IPS DF 4.7 (cell line): Measurements from ENCODE around the gene PPP2R5E.
"Not testable (repeated sequence)": the region's sequence is repeated elsewhere in the genome, so short reads cannot be mapped to it uniquely, and the experiment has no call there.

Source experiments
- DNase-seq: peaks from one replicate; pipeline ENCODE4 v3.0.0-alpha.2; 2013; ENCODE audit warnings: low spot score; ENCODE audit errors: extremely low read depth

PPP2R5E gene

GRCh38 chr14:63522511-63522910 is 20.7 kb downstream of the PPP2R5E start:
- DNase-seq = not testable (repeated sequence)

GRCh38 chr14:63517354-63517753 is 25.8 kb downstream of the PPP2R5E start:
- no peak for DNase-seq

GRCh38 chr14:63515240-63515639 is 27.9 kb downstream of the PPP2R5E start:
- no peak for DNase-seq

GRCh38 chr14:63513756-63514155 is 29.4 kb downstream of the PPP2R5E start:
- DNase-seq = no peak

- no peak for DNase-seq
Measured at GRCh38 chr14:63512861-63513260, 30.3 kb downstream of the PPP2R5E start.

- DNase-seq = no peak
Measured at GRCh38 chr14:63510538-63510937, 32.6 kb downstream of the PPP2R5E start.

- no peak for DNase-seq
Measured at GRCh38 chr14:63508033-63508432, 35.1 kb downstream of the PPP2R5E start.

GRCh38 chr14:63504648-63505047 is 38.5 kb downstream of the PPP2R5E start:
- DNase-seq = no peak

GRCh38 chr14:63501429-63501828 is 41.7 kb downstream of the PPP2R5E start:
- no peak for DNase-seq

GRCh38 chr14:63499701-63500250 is 43.4 kb downstream of the PPP2R5E start:
- no peak for DNase-seq

- DNase-seq = no peak
Measured at GRCh38 chr14:63496837-63497400, 46.3 kb downstream of the PPP2R5E start.

GRCh38 chr14:63493246-63493645 is 49.9 kb downstream of the PPP2R5E start:
- DNase-seq = no peak

- DNase-seq = no peak
Measured at GRCh38 chr14:63492391-63492790, 50.8 kb downstream of the PPP2R5E start.

GRCh38 chr14:63487724-63488123 is 55.5 kb downstream of the PPP2R5E start:
- DNase-seq = no peak

- DNase-seq = no peak
Measured at GRCh38 chr14:63486738-63487137, 56.4 kb downstream of the PPP2R5E start.

GRCh38 chr14:63483315-63483714 is 59.9 kb downstream of the PPP2R5E start:
- no peak for DNase-seq

GRCh38 chr14:63480599-63480998 is 62.6 kb downstream of the PPP2R5E start:
- no peak for DNase-seq

- no peak for DNase-seq
Measured at GRCh38 chr14:63478437-63478852, 64.7 kb downstream of the PPP2R5E start.

GRCh38 chr14:63478010-63478409 is 65.2 kb downstream of the PPP2R5E start:
- no peak for DNase-seq

- DNase-seq = no peak
Measured at GRCh38 chr14:63477556-63477955, 65.6 kb downstream of the PPP2R5E start.

- no peak for DNase-seq
Measured at GRCh38 chr14:63475761-63476160, 67.4 kb downstream of the PPP2R5E start.

GRCh38 chr14:63474844-63475243 is 68.3 kb downstream of the PPP2R5E start:
- no peak for DNase-seq

- DNase-seq = no peak
Measured at GRCh38 chr14:63474111-63474510, 69.1 kb downstream of the PPP2R5E start.
